ENCODE data around the gene DLD. TPM values are rescaled to one million over a fixed set of nuclear protein-coding genes. Genes with fewer than 3 reads are reported as not detected.
"Not testable (repeated sequence)": the region's sequence is repeated elsewhere in the genome, so short reads cannot be mapped to it uniquely, and the experiment has no call there.

The DLD gene
- polyA plus RNA-seq (ENCODE audit: insufficient read length in 4 of 4), result 100 to 1,000 TPM; 114 to 143 (median 140) TPM

- peak; percentile 78 to 92 (median 82) for DNase-seq (ENCODE audit: low read depth in 4 of 4, low spot score in 3 of 4)
Measured at GRCh38 chr7:107890962-107891635, at the start of gene DLD. Gene DLD, plus strand, starts transcription at chr7:107891183. Its CDS starts 68 bp downstream, at chr7:107891251.

GRCh38 chr7:107842213-107842612, 48.8 kb upstream of the DLD start:
- DNase-seq (ENCODE audit: low read depth in 4 of 4, low spot score in 3 of 4), result no peak

GRCh38 chr7:107843184-107843583, 47.8 kb upstream of the DLD start:
- DNase-seq (ENCODE audit: low read depth in 4 of 4, low spot score in 3 of 4), result no peak

GRCh38 chr7:107846324-107846723, 44.7 kb upstream of the DLD start:
- DNase-seq (ENCODE audit: low read depth in 4 of 4, low spot score in 3 of 4), result no peak

- DNase-seq (ENCODE audit: low read depth in 4 of 4, low spot score in 3 of 4), result no peak
Measured at GRCh38 chr7:107847168-107847835, 43.7 kb upstream of the DLD start.

- DNase-seq (ENCODE audit: low read depth in 4 of 4, low spot score in 3 of 4), result not testable (repeated sequence)
Measured at GRCh38 chr7:107847836-107848175, 43.2 kb upstream of the DLD start.

GRCh38 chr7:107848211-107848610, 42.8 kb upstream of the DLD start:
- DNase-seq (ENCODE audit: low read depth in 4 of 4, low spot score in 3 of 4), result not testable (repeated sequence)

- DNase-seq (ENCODE audit: low read depth in 4 of 4, low spot score in 3 of 4), result no peak
Measured at GRCh38 chr7:107850216-107850615, 40.8 kb upstream of the DLD start.

- DNase-seq (ENCODE audit: low read depth in 4 of 4, low spot score in 3 of 4), result no peak
Measured at GRCh38 chr7:107850643-107851042, 40.3 kb upstream of the DLD start.

- DNase-seq (ENCODE audit: low read depth in 4 of 4, low spot score in 3 of 4), result no peak
Measured at GRCh38 chr7:107854454-107854853, 36.5 kb upstream of the DLD start.

GRCh38 chr7:107854989-107855388, 36.0 kb upstream of the DLD start:
- no peak for DNase-seq (ENCODE audit: low read depth in 4 of 4, low spot score in 3 of 4)

GRCh38 chr7:107856806-107857540, 34.0 kb upstream of the DLD start:
- no peak for DNase-seq (ENCODE audit: low read depth in 4 of 4, low spot score in 3 of 4)

GRCh38 chr7:107857541-107857912, 33.5 kb upstream of the DLD start:
- no peak for DNase-seq (ENCODE audit: low read depth in 4 of 4, low spot score in 3 of 4)

- no peak for DNase-seq (ENCODE audit: low read depth in 4 of 4, low spot score in 3 of 4)
Measured at GRCh38 chr7:107858280-107858679, 32.7 kb upstream of the DLD start.

GRCh38 chr7:107860279-107860961, 30.6 kb upstream of the DLD start:
- DNase-seq (ENCODE audit: low read depth in 4 of 4, low spot score in 3 of 4), result no peak

- DNase-seq (ENCODE audit: low read depth in 4 of 4, low spot score in 3 of 4), result no peak
Measured at GRCh38 chr7:107860981-107861652, 29.9 kb upstream of the DLD start.

- no peak for DNase-seq (ENCODE audit: low read depth in 4 of 4, low spot score in 3 of 4)
Measured at GRCh38 chr7:107865956-107866775, 24.8 kb upstream of the DLD start.

- DNase-seq (ENCODE audit: low read depth in 4 of 4, low spot score in 3 of 4), result no peak
Measured at GRCh38 chr7:107867858-107868466, 23.0 kb upstream of the DLD start.

GRCh38 chr7:107870427-107871000, 20.5 kb upstream of the DLD start:
- DNase-seq (ENCODE audit: low read depth in 4 of 4, low spot score in 3 of 4), result no peak
